ENCODE results near the gene PPTC7. TPM values are rescaled to one million over a fixed set of nuclear protein-coding genes. Genes with fewer than 3 reads are reported as not detected.

Gene PPTC7
- total and polyA plus RNA-seq, 2 of the 13 experiments (the other 11 are each of a cell fraction or from before 2014, with no cell fraction given) = 4.8 to 12.3 TPM

DNA sequence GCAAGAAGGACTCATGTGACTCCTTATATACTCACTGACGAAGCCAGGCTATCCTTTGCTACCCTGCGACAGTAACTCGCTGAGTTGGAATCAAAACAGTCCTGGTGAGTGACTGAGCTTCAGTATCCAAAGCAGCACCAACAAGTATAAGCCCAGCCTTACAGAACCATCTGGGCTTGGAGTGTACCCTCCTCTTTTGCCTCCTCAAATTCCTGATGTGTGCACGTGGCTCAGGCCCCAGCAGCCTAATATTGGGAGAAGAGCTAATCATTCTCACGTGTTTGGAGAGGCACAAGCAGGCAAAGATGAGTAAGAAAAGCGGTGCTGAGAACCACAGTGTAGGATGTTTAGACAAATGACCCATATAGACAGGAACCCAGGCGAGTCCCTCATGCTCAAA, 34.4 kb downstream of the PPTC7 start:
- Histone ChIP-seq H3K4me3 (replicated peaks in 1 of 3; ENCODE audit: insufficient read depth in 1 of 3, low read depth in 2 of 3, low read length in 3 of 3) (no peak overlapping the region), H3K9ac (ENCODE audit: insufficient read depth, low read depth, low read length) (no peak overlapping the region), H3K27ac (ENCODE audit: extremely low read length, insufficient read depth, low read length) (no peak overlapping the region), H3K9me3 (ENCODE audit: low read length) (no peaks in the 10 kb centered on the region), H3K36me3 (replicated peaks in 1 of 2; ENCODE audit: control insufficient read depth in 1 of 2, insufficient read depth in 2 of 2, low read length in 2 of 2) (peaks cover 9 to 50% of the 10 kb centered on the region in 2 experiments), H3K27me3 (ENCODE audit: control insufficient read depth in 1 of 2, insufficient read depth in 2 of 2, low read length in 2 of 2) (no peaks in the 10 kb centered on the region), H2AFZ (ENCODE audit: low read length) (no peak overlapping the region), H3K4me1 (ENCODE audit: insufficient read depth, low read length) (no peaks in the 10 kb centered on the region), H3K4me2 (ENCODE audit: low read depth, low read length) (no peak overlapping the region), H3K79me2 (ENCODE audit: insufficient read depth, low read length) (peaks cover 6% of the 10 kb centered on the region), H4K20me1 (ENCODE audit: insufficient read depth, low read length) (0 out of 2 replicates have a peak, but pooled peaks cover 8% of the 10 kb centered on the region)
- ChIA-PET CTCF (ENCODE audit: low intra/inter-chr PET ratio, low total read pairs) (interaction anchor here (1.5 kb wide), 1 partner anchor 54 kb away, joined by 4 read pairs; no protein-coding TSS in a partner anchor), POLR2A (interaction anchor here (1.3 kb wide), 1 partner anchor 80 kb away, joined by 4 read pairs; the partner anchor contains the start of genes FAM216A and GPN3)
- TF ChIP-seq ZNF263 (CRISPR knock-in tag; IDR thresholded peaks at IDR 0.05) (no peak), ZMAT3 (CRISPR knock-in tag; conservative IDR thresholded peaks at IDR 0.05) (no peak), ZNF792 (CRISPR knock-in tag; IDR thresholded peaks at IDR 0.05) (no peak), DPF2 (CRISPR knock-in tag; IDR thresholded peaks at IDR 0.05; ENCODE audit: borderline replicate concordance, low read depth) (no peak), MZF1 (CRISPR knock-in tag; IDR thresholded peaks at IDR 0.05; ENCODE audit: borderline replicate concordance) (no peak), ZNF225 (CRISPR knock-in tag; IDR thresholded peaks at IDR 0.05) (no peak), NFKB2 (CRISPR knock-in tag; IDR thresholded peaks at IDR 0.05; ENCODE audit: borderline replicate concordance) (no peak), MED8 (CRISPR knock-in tag; IDR thresholded peaks at IDR 0.05; ENCODE audit: insufficient replicate concordance) (no peak), FOXK2 (IDR thresholded peaks at IDR 0.05) (no peak), IKZF4 (CRISPR knock-in tag; IDR thresholded peaks at IDR 0.05; ENCODE audit: borderline replicate concordance, low read depth, not compliant biosample characterization) (no peak)
- TF ChIP-seq, protein P1, sequence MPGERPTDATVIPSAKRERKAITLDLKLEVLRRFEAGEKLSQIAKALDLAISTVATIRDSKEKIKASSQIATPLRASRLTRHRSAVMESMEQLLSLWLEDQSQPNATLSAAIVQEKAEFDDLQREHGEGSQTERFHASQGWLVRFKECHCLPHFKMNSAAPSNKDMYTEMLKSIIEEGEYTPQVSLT (CRISPR knock-in tag; IDR thresholded peaks at IDR 0.05; ENCODE audit: borderline replicate concordance, low read depth) = no peak
- TF ChIP-seq, protein P2, sequence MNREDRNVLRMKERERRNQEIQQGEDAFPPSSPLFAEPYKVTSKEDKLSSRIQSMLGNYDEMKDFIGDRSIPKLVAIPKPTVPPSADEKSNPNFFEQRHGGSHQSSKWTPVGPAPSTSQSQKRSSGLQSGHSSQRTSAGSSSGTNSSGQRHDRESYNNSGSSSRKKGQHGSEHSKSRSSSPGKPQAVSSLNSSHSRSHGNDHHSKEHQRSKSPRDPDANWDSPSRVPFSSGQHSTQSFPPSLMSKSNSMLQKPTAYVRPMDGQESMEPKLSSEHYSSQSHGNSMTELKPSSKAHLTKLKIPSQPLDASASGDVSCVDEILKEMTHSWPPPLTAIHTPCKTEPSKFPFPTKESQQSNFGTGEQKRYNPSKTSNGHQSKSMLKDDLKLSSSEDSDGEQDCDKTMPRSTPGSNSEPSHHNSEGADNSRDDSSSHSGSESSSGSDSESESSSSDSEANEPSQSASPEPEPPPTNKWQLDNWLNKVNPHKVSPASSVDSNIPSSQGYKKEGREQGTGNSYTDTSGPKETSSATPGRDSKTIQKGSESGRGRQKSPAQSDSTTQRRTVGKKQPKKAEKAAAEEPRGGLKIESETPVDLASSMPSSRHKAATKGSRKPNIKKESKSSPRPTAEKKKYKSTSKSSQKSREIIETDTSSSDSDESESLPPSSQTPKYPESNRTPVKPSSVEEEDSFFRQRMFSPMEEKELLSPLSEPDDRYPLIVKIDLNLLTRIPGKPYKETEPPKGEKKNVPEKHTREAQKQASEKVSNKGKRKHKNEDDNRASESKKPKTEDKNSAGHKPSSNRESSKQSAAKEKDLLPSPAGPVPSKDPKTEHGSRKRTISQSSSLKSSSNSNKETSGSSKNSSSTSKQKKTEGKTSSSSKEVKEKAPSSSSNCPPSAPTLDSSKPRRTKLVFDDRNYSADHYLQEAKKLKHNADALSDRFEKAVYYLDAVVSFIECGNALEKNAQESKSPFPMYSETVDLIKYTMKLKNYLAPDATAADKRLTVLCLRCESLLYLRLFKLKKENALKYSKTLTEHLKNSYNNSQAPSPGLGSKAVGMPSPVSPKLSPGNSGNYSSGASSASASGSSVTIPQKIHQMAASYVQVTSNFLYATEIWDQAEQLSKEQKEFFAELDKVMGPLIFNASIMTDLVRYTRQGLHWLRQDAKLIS (CRISPR knock-in tag; IDR thresholded peaks at IDR 0.05) = no peak
- DNase-seq (ENCODE audit: low spot score) = no peak
- in situ Hi-C loops (cut with HindIII; ENCODE audit: extremely low pct_ligation_motif_present, low pct_unique_long_range_greater_than_20kb) (no loop called here), intact Hi-C loops (cut with micrococcal nuclease; ENCODE audit: unreplicated experiment) (loop anchor here (5.0 kb wide), 1 partner anchor 96 kb away; the partner anchor contains the start of gene ARPC3)
- no peak for FAIRE-seq
- ATAC-seq = no peak
- no TSS peak for BruUV-seq (replicated peaks)
- WGBS (ENCODE audit: low lambda C conversion rate) = 97% methylated on average over 7 of the region's 7 CpGs
